ENCODE measurements around the gene NAALAD2. TPM values are rescaled to one million over a fixed set of nuclear protein-coding genes. Genes with fewer than 3 reads are reported as not detected.
A peak's percentile ranks its signal among the peaks of the same experiment; 100 is the strongest.

The NAALAD2 gene
- total and polyA plus RNA-seq, 2 experiments from 2014 or later, result 3.4 to 4.3 TPM

GRCh38 chr11:90113541-90113940 is 20.9 kb upstream of the NAALAD2 start:
- Histone ChIP-seq H3K79me2 (replicated peaks; ENCODE audit: insufficient read depth) (no peaks in the 10 kb centered on the region), H3K36me3 (ENCODE audit: insufficient read depth) (no peaks in the 10 kb centered on the region), H3K9me2 (ENCODE audit: insufficient read depth) (no peaks in the 10 kb centered on the region), H3K4me3 (no peak overlapping the region), H3F3A (replicated peaks; ENCODE audit: low read depth) (no peaks in the 10 kb centered on the region), H4K20me1 (replicated peaks; ENCODE audit: insufficient read depth) (no peaks in the 10 kb centered on the region), H2AFZ (no peak overlapping the region), H3K27me3 (ENCODE audit: insufficient read depth) (no peaks in the 10 kb centered on the region), H3K27ac (ENCODE audit: low read depth) (no peak overlapping the region), H3K4me1 (ENCODE audit: insufficient read depth) (no peaks in the 10 kb centered on the region), H3K4me2 (no peak overlapping the region)
- TF ChIP-seq EZH2 (IDR thresholded peaks at IDR 0.05; ENCODE audit: low read depth, unreplicated experiment) (no peak), CTCF (conservative IDR thresholded peaks at IDR 0.05; ENCODE audit: low read depth in 2 of 2) (peak in 1 of 2 experiments; percentile 66; a peak in 3 of 4 replicates)
- ATAC-seq (no peak), DNase-seq (ENCODE audit: low spot score) (peak; percentile 18)
- Mint-ChIP-seq H3K4me3 (no peak overlapping the region), H3K27me3 (ENCODE audit: insufficient read depth, low read depth, poor library complexity) (peaks cover 1% of the 10 kb centered on the region), H3K9me3 (no peaks in the 10 kb centered on the region), H3K27ac (no peak overlapping the region), H3K36me3 (ENCODE audit: low read depth) (no peaks in the 10 kb centered on the region), H3K4me1 (no peaks in the 10 kb centered on the region)

GRCh38 chr11:90120191-90120590 is 14.3 kb upstream of the NAALAD2 start:
- no peak for ATAC-seq
- peaks cover 1% of the 10 kb centered on the region for H3K27me3 Mint-ChIP-seq (ENCODE audit: insufficient read depth, low read depth, poor library complexity)
- TF ChIP-seq JUNB (IDR thresholded peaks at IDR 0.05; ENCODE audit: unreplicated experiment) (no peak), EZH2phosphoT487 (IDR thresholded peaks at IDR 0.05; ENCODE audit: unreplicated experiment) (no peak), ETS1 (IDR thresholded peaks at IDR 0.05) (no peak), CREB1 (CRISPR knock-in tag; IDR thresholded peaks at IDR 0.05; ENCODE audit: low read depth) (no peak), STAT1 (IDR thresholded peaks at IDR 0.05; ENCODE audit: unreplicated experiment) (no peak), POLR2AphosphoS5 (IDR thresholded peaks at IDR 0.05; ENCODE audit: low read depth) (no peak), ZNF331 (CRISPR knock-in tag; IDR thresholded peaks at IDR 0.05; ENCODE audit: low read depth) (no peak), EZH2 (IDR thresholded peaks at IDR 0.05; ENCODE audit: low read depth, unreplicated experiment) (no peak), ZNF114 (CRISPR knock-in tag; IDR thresholded peaks at IDR 0.05) (no peak), NANOG (IDR thresholded peaks at IDR 0.05; ENCODE audit: borderline replicate concordance) (no peak), REST (IDR thresholded peaks at IDR 0.05; ENCODE audit: unreplicated experiment) (no peak), CTCF (conservative IDR thresholded peaks at IDR 0.05; ENCODE audit: low read depth in 2 of 2) (no peak)

More at GRCh38 chr11:90120191-90120590, 14.3 kb upstream of the NAALAD2 start:
- H3K4me1 ChIP-seq (ENCODE audit: insufficient read depth), result no peaks in the 10 kb centered on the region
- no peaks in the 10 kb centered on the region for H4K20me1 ChIP-seq (replicated peaks; ENCODE audit: insufficient read depth)
- no peak overlapping the region for H2AFZ ChIP-seq
- no peaks in the 10 kb centered on the region for H3K79me2 ChIP-seq (replicated peaks; ENCODE audit: insufficient read depth)
- H3K9me3 Mint-ChIP-seq, result no peaks in the 10 kb centered on the region
- no peak overlapping the region for H3K27ac ChIP-seq (ENCODE audit: low read depth)
- no peaks in the 10 kb centered on the region; the same call in 2 of the 3 replicates for H3K4me1 Mint-ChIP-seq
- H3K4me3 ChIP-seq, result no peak overlapping the region
- H3K36me3 Mint-ChIP-seq (ENCODE audit: low read depth), result no peaks in the 10 kb centered on the region
- no peak overlapping the region; the same call in 1 of the 2 replicates for H3K27ac Mint-ChIP-seq
- H3K36me3 ChIP-seq (ENCODE audit: insufficient read depth), result no peaks in the 10 kb centered on the region
- H3K9me2 ChIP-seq (ENCODE audit: insufficient read depth), result no peaks in the 10 kb centered on the region
- DNase-seq (ENCODE audit: low spot score), result no peak
- no peak overlapping the region for H3K4me2 ChIP-seq
- no peak overlapping the region for H3K4me3 Mint-ChIP-seq
- no peaks in the 10 kb centered on the region for H3K27me3 ChIP-seq (ENCODE audit: insufficient read depth)
- H3F3A ChIP-seq (replicated peaks; ENCODE audit: low read depth), result no peaks in the 10 kb centered on the region
